Measurements from ENCODE around the gene BHLHA9.
"Not testable (repeated sequence)": the region's sequence is repeated elsewhere in the genome, so short reads cannot be mapped to it uniquely, and the experiment has no call there.

- TF ChIP-seq CTCF (IDR thresholded peaks at IDR 0.05); POLR2AphosphoS5 (IDR thresholded peaks at IDR 0.05; ENCODE audit: low read depth, low read length); REST (IDR thresholded peaks at IDR 0.05; ENCODE audit: insufficient read depth in 1 of 2, low read depth in 2 of 2, low read length in 1 of 2); SIN3A (IDR thresholded peaks at IDR 0.05; ENCODE audit: borderline replicate concordance, insufficient read depth, low read depth, low read length): not testable (repeated sequence)
These were observed 29.8 kb upstream of the BHLHA9 start for GRCh38 chr17:1240426-1240825.

All from Panc1 (cell line).